Cardiac septum (tissue), 1 donor: ENCODE measurements around the gene TENT5A. TPM values are rescaled to one million over a fixed set of nuclear protein-coding genes. Genes with fewer than 3 reads are reported as not detected.

ENCODE experiments used
- DNase-seq: peaks from one replicate; pipeline ENCODE4 v3.0.0-alpha.2; 2020; ENCODE audit warnings: low spot score
- intact Hi-C: fragments of 100-400 bp; cut with DNase I; formaldehyde crosslinking; loops from one replicate; pipeline ENCODE4 v1.14.0; 2022
- total RNA-seq: library from RNA; stranded (reverse); fragmentation: NEBNext Ultra II Directional; extraction: Animal tissue kit (Norgen Biotek cat#: 25700); gene quantifications from one replicate; pipeline ENCODE4 v1.2.1, GENCODE V29; 2021
- donor health status: DM: no; HTN: no; CAD: no.

Gene TENT5A
- total RNA-seq, 1 donor from 2014 or later, result 35.2 TPM

DNA sequence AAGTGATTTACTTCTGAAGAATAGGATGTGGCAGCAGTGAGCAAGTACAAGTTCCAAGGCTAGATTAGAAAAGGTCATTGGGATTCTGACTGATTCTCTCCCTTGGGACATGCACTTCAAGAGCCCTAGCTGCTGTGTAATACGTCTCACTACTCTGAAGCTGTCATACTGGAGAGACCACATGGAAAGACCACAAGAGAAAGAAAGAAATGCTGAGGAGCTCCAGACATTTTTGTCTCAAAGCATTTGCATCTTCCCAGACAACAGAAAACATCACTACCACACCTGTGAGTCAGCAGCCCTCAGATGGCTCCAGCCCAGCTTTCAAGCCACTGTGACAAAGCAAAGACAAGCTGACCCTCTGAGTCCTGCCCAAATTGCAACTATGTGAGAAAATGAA lies 20.7 kb downstream of the TENT5A start:
- intact Hi-C loops, result no loop called here
- DNase-seq, result no peak

DNA sequence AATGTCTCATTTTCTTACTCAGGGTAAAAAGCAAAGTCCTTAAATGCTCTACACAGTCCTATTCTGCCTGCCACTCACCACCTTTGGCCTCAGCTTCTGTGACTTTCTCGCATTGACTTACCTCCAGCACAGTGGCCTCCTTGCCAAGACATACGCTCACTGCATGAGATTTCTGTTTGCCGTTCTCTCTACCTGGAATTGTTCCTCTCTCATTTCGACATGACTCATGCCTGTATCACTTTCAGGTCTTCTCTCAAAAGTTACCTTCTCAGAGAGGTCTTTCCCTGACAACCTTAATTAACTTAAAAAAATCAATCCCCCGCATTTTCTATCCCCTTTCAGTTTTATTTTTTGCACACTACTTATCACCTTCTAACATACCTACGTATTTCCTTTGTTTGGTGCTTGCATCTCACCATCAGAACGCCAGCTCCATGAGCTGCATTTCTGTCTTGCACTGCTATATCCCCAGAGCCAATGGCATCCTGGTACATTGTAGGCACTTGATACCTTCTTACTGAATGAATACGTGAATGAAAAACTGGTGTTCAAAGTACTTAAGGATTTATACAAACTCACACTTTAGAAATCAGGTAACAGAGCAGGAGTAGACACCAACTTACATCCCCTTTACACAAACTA lies 24.5 kb downstream of the TENT5A start:
- intact Hi-C loops, result no loop called here
- no peak for DNase-seq

DNA sequence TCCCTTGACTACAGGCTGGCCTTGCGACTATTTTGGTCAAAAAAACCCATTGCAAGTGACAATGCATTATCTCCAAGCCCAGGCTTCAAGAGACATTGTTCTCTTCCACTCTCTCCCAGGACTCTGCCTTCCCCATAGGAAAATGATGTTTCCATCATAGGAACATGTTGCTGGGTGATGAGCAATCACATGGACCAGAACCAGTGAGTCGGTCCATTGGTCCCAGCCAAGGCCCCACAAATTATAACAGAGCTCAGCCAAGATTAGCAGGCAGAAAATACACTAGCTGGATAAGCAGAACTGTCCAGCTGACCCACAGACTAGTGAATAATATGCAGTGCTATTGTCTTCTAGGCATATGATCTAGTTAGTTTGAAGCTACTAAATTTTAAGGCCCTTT lies 27.4 kb downstream of the TENT5A start:
- intact Hi-C loops, result no loop called here
- no peak for DNase-seq

DNA sequence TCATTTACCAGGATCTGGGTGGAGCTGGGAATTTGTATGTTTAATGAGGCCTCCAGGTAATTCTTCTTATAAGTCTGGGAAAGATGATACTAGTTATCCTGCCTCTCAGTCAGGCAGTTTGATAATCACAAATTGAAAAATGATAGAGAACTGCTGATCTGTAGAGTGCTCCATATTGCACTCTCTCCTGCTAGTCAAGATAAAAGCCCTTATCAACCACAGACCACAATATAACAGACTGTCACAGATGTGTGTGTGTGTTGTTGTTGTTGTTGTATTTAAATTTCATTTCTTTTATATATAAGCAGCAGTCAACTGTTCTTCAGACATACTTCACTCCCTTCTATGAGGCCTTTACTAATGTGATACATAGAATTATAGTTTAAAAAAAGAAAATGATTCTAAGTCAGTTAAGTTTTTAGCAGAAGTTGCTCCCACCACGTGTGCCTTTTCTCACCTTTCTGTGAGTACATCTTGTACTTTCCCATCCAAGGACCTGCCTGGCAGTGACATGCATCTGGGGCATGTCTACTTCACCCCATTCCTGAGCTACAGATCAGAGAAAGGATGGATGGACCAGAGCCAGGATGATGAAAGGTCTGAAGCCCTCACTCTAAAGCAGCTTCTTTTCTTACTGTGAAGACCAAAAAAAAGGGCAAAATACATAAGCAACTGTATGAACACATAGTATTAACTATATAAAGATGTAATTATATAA lies 29.8 kb downstream of the TENT5A start:
- intact Hi-C loops, result no loop called here
- DNase-seq, result no peak

DNA sequence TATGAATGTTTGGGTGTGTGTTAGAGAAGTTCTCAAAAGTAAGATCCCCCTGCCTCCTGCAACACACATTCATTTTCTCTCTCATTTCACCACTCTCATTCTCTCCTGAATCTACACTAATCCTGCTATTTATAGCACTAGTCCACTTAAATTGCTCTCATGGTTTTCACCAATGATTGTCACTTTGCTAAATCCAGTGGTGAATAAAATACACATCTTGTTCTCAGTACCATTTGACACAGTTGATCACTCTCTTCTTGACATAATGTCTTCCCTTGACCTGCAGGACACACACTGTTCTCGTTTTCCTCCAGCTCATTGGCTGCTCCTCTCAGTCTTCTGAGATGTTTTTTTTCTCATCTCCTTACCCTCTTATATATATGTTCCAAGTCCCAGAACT lies 32.1 kb downstream of the TENT5A start:
- intact Hi-C loops, result no loop called here
- DNase-seq, result no peak

DNA sequence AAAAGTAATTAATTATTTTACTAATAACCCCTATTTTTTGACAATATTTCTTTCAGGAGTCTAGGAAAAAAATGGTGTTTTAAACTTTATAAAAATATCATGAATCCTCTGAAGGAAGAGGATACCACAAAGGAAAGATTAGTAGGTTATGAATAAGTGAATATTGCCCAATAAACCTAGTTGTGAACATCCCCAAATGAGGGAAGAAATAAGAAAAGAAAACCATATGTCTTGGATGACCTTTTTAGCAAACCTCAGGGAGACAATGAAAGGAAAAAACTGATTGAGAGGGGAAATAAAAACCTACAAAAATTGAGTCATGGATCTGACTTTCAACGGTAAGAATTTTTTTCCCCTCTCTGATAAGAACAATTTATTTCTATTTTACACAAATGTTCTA lies 34.4 kb downstream of the TENT5A start:
- intact Hi-C loops, result no loop called here
- no peak for DNase-seq

DNA sequence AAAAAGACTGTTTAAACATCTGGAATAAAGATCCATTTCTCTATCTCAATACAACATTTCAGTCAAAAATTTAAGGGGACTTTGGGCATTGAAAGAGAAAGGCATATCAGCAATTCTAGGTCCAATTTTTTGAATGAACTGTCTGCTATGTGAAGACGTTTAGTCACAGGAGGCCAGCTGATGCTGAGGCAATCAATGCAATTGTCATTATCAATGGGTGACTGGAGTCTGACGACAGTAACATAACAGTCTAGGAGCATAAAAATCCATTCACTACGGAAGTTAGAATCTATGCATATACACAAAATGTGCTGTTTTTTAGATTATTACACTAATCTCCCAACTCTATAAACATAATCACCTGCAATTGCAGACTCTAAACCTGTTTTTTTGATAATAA lies 37.8 kb downstream of the TENT5A start:
- no peak for DNase-seq
- intact Hi-C loops, result no loop called here

DNA sequence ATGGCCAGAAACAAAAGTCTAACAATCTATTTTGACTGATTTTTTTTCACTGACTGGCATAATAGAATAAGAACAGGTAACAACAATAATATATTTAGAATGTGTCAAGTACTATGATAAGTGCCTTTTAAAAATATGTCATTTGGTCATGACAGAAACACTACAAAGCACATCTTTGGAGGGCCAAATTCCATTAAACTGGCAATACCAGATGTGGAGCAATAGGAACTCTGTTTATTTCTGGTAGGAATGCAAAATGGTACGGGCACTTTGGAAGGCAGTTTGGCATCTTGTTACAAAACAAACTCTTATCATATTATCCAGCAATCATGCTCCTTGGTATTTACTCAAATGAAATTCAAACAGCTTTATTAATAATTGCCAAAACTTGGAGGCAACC lies 39.3 kb downstream of the TENT5A start:
- intact Hi-C loops, result no loop called here
- no peak for DNase-seq

DNA sequence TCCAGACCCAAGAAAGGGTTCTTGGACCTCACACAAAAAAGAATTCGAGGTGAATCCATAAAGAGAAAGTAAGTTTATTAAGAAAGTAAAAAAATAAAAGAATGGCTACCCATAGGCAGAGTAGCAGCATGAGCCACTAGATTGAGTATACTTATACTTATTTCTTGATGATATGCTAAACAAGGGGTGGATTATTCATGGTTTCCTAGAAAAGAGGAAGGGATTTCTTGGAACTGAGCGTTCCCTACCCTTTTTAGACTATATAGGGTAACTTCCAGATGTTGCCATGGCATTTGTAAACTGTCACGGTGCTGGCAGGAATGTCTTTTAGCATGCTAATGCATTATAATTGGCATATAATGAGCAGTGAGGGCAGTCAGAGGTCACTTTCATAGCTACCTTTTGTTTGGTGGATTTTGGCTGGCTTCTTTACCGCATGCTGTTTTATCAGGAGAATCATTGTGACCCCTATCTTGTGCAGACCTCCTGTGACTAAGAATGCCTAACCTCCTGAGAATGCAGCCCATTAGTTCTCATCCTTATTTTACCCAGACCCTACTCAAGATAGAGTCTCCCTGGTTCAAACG lies 44.3 kb downstream of the TENT5A start:
- intact Hi-C loops, result loop anchor here (5.0 kb wide), 1 partner anchor 39 kb away; no protein-coding TSS in a partner anchor
- no peak for DNase-seq

DNA sequence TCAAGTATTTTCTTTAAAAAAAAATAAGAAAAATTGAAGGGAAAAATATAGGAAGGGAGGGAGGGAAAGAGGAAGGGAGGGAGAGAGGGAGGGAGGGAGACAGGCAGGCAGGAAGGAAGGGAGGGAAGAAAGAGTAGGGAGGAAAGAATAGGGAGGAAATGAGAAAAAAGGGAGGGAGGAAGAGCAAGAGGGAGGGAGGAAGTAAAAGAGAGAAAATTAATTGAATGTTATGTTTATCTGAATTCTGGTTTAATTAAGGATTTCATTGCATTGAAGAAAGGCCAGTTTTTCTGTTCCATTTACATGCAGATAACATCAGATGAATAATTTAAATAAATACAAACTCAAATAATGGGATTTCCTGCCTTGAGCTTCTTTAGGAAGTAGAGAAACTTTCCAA lies 47.8 kb downstream of the TENT5A start:
- DNase-seq, result no peak
- intact Hi-C loops, result loop anchor here (5.0 kb wide), 1 partner anchor 43 kb away; no protein-coding TSS in a partner anchor

DNA sequence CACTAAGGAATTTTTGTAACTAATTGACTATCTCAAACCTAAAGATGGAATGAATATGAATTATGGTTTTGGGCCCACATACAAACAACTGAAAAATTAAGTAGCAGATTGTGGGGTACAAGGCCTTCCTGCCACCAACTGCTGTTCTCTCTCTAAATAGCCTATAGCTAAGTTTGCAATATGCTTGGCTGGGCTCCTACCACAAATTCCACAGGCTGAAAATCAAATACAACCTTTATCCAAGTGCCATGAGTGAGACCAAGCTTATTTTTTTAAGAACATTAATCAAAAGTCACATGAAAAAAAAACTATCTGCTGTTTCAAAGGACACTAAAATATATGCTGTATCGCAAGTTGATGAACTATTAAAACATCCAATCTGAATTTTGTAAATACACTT lies 52.1 kb downstream of the TENT5A start:
- no peak for DNase-seq
- intact Hi-C loops, result no loop called here

DNA sequence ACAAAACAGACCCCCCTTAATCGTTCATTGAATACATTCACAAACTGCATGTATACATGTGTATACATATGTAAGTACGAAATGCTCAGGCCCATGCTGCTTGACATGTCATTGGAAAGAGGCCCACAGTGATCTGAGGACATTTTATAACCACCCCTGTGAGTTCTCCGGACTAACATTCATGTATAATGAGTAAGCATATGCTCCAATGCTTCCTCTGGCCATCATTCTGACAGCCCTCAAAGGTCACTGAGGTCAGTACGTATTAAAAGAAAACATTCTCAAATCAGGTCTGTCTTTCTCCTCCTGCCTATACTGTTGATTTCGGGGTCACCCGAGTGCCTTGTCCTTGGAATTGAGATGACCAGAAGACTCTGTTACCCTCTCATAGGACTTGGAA lies 54.9 kb downstream of the TENT5A start:
- DNase-seq, result no peak
- intact Hi-C loops, result no loop called here

DNA sequence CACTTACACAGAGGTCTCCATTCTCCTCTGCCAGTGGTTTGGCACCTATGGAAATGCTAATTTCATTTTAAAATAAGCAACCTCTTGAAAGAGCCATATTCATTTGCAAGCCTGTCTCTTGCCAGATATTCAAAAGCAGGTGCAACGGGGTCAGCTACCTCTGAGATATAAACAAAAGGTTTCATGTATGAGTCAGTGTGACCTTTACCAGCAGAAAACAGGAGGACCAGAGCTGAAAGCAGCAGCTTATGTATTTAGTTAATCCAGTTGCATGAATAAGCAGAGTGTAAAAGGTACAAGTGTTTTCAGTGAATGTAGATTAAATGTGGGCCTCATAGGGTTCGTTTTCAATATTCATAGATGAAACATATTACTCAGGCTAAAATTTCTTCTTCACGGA lies 56.0 kb downstream of the TENT5A start:
- no peak for DNase-seq
- intact Hi-C loops, result no loop called here
